ENCODE results near the gene AGBL1. TPM values are rescaled to one million over a fixed set of nuclear protein-coding genes. Genes with fewer than 3 reads are reported as not detected.

AGBL1 gene
- total RNA-seq, 1 experiment from 2014 or later: not detected

DNA sequence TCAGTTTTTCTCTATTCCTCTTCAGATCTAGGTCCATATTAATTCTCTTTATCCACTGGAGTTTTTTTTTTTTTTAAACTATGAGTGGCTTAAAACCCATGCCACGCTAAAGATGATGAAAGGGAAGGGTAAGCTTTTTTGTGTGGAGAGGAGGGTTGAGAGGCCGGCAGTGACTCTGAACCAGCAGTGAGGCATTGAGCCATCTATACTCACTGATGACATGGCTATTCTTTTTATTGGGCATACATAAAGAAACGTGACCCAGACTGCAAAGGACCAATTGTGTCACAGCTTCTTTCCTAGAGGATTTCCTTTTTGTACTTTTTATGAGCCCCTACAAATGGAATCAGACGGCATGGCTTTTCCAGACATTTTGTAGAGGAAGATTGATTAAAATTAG lies 662.2 kb downstream of the AGBL1 start:
- no peaks in the 10 kb centered on the region for H3K79me1 ChIP-seq (ENCODE audit: insufficient read depth, low read depth, low read length, poor library complexity, severe bottlenecking)
- H3K27me3 ChIP-seq (ENCODE audit: insufficient read depth, low read length): no peaks in the 10 kb centered on the region
- Mint-ChIP-seq H3K36me3 (ENCODE audit: insufficient read depth in 1 of 3, low read depth in 3 of 3) (peaks cover 0 to 11% (median 0%) of the 10 kb centered on the region in 3 experiments; a peak in 3 of 7 replicates), H3K27me3 (ENCODE audit: low read depth) (no peaks in the 10 kb centered on the region), H3K4me1 (peaks cover 2 to 3% of the 10 kb centered on the region in 2 experiments; a peak in 3 of 4 replicates), H3K9me3 (peaks cover 6 to 8% of the 10 kb centered on the region in 2 experiments; a peak in 3 of 5 replicates), H3K27ac (no peak overlapping the region), H3K4me3 (no peak overlapping the region)
- H3K4ac ChIP-seq (ENCODE audit: low read depth, low read length): no peak overlapping the region
- no peak overlapping the region for H2BK5ac ChIP-seq (ENCODE audit: insufficient read length, low read length)
- H2BK12ac ChIP-seq (ENCODE audit: insufficient read length, low read depth, low read length): no peak overlapping the region
- H3K9ac ChIP-seq (ENCODE audit: extremely low read depth, insufficient read length, low read length): no peak overlapping the region
- H3K18ac ChIP-seq (ENCODE audit: insufficient read length, low read depth, low read length): no peak overlapping the region
- H2AK5ac ChIP-seq (ENCODE audit: insufficient read length, low read length): no peak overlapping the region
- no peak overlapping the region for H4K91ac ChIP-seq (ENCODE audit: insufficient read length, low read depth, low read length)
- H3K9me3 ChIP-seq (ENCODE audit: control insufficient read depth, low read depth, low read length): no peaks in the 10 kb centered on the region
- H3K4me1 ChIP-seq (ENCODE audit: insufficient read depth, low read length): no peaks in the 10 kb centered on the region
- DNase-seq: no peak
- TF ChIP-seq, protein P1, sequence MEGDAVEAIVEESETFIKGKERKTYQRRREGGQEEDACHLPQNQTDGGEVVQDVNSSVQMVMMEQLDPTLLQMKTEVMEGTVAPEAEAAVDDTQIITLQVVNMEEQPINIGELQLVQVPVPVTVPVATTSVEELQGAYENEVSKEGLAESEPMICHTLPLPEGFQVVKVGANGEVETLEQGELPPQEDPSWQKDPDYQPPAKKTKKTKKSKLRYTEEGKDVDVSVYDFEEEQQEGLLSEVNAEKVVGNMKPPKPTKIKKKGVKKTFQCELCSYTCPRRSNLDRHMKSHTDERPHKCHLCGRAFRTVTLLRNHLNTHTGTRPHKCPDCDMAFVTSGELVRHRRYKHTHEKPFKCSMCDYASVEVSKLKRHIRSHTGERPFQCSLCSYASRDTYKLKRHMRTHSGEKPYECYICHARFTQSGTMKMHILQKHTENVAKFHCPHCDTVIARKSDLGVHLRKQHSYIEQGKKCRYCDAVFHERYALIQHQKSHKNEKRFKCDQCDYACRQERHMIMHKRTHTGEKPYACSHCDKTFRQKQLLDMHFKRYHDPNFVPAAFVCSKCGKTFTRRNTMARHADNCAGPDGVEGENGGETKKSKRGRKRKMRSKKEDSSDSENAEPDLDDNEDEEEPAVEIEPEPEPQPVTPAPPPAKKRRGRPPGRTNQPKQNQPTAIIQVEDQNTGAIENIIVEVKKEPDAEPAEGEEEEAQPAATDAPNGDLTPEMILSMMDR (conservative IDR thresholded peaks at IDR 0.05): no peak
- H3K56ac ChIP-seq (ENCODE audit: insufficient read length, low read depth, low read length): no peak overlapping the region
- H3K4me2 ChIP-seq (ENCODE audit: insufficient read depth, insufficient read length, low read length): no peak overlapping the region
- no CpG with 5 or more reads among the region's 4 CpGs for WGBS (ENCODE audit: extremely low coverage, insufficient read length, low lambda C conversion rate)
- H2AFZ ChIP-seq (ENCODE audit: low read length): no peak overlapping the region
- H3T11ph ChIP-seq (ENCODE audit: low read length): no peak overlapping the region
- no peak overlapping the region for H4K5ac ChIP-seq (ENCODE audit: insufficient read length, low read depth, low read length)
- H3K79me2 ChIP-seq (ENCODE audit: insufficient read depth, low read length): no peaks in the 10 kb centered on the region
- H3K27ac ChIP-seq (ENCODE audit: insufficient read length, low read depth, low read length): no peak overlapping the region
- H2BK120ac ChIP-seq (ENCODE audit: low read depth, low read length, poor library complexity, severe bottlenecking): no peak overlapping the region
- no peaks in the 10 kb centered on the region for H3K23me2 ChIP-seq (ENCODE audit: insufficient read length, low read depth, low read length, poor library complexity, severe bottlenecking)
- no peak overlapping the region for H4K8ac ChIP-seq (replicated peaks; ENCODE audit: insufficient read length, low read depth, low read length)
- no peaks in the 10 kb centered on the region for H4K20me1 ChIP-seq (ENCODE audit: control insufficient read depth, insufficient read depth, insufficient read length)
- no peak overlapping the region for H2BK15ac ChIP-seq (ENCODE audit: low read depth, low read length)
- no peak overlapping the region for H3K14ac ChIP-seq (ENCODE audit: insufficient read depth, low read length)
- H3K23ac ChIP-seq (ENCODE audit: insufficient read length, low read depth, low read length): no peak overlapping the region
- no peak overlapping the region for H2BK20ac ChIP-seq (ENCODE audit: low read depth, low read length, poor library complexity, severe bottlenecking)

Data from H9 (cell line).